GM13976 (cell line): ENCODE data around the gene SLC35D2.

ENCODE experiments used
- DNase-seq: peaks from one replicate; pipeline ENCODE4 v3.0.0; 2012; ENCODE audit warnings: low spot score
- CTCF ChIP-seq: IDR thresholded peaks from 2 replicates; pipeline ENCODE4 v1.5.1; 2012; ENCODE audit warnings: borderline replicate concordance, mild to moderate bottlenecking; ENCODE audit not compliant: insufficient read depth; ENCODE audit errors: extremely low read depth, missing control alignments, control extremely low read depth
- in situ Hi-C: fragments of 300-500 bp; cut with MboI; formaldehyde crosslinking; loops from one replicate; pipeline ENCODE4 v1.12.0; 2022; ENCODE audit warnings: low sequenced_read_pairs, mixed read lengths, inconsistent platforms; ENCODE audit not compliant: unreplicated experiment

SLC35D2 gene

GRCh38 chr9:96386157-96386556 is 2.6 kb upstream of the SLC35D2 start:
- no peak for TF ChIP-seq CTCF
- no peak for DNase-seq
- in situ Hi-C loops, result no loop called here

GRCh38 chr9:96382839-96383164 is 709 bp downstream of the SLC35D2 start:
- in situ Hi-C loops, result no loop called here
- DNase-seq, result no peak
- no peak for TF ChIP-seq CTCF

GRCh38 chr9:96382175-96382574 is 1.3 kb downstream of the SLC35D2 start:
- DNase-seq, result no peak
- in situ Hi-C loops, result no loop called here
- no peak for TF ChIP-seq CTCF

- in situ Hi-C loops, result no loop called here
- TF ChIP-seq CTCF, result no peak
- no peak for DNase-seq
Observed at GRCh38 chr9:96381696-96382095, 1.8 kb downstream of the SLC35D2 start.

- DNase-seq, result no peak
- in situ Hi-C loops, result no loop called here
- no peak for TF ChIP-seq CTCF
Observed at GRCh38 chr9:96381125-96381524, 2.4 kb downstream of the SLC35D2 start.

GRCh38 chr9:96379461-96379860 is 4.0 kb downstream of the SLC35D2 start:
- in situ Hi-C loops, result no loop called here
- no peak for TF ChIP-seq CTCF
- no peak for DNase-seq

GRCh38 chr9:96378187-96378586 is 5.3 kb downstream of the SLC35D2 start:
- DNase-seq, result no peak
- TF ChIP-seq CTCF, result no peak
- in situ Hi-C loops, result no loop called here
